GM18951 (cell line): Measurements from ENCODE around the gene SV2B.
"Not testable (repeated sequence)": the region's sequence is repeated elsewhere in the genome, so short reads cannot be mapped to it uniquely, and the experiment has no call there.

Experiments used
- POLR2A ChIP-seq: IDR thresholded peaks from 4 replicates; pipeline ENCODE4 v1.6.1; 2011; ENCODE audit warnings: mild to moderate bottlenecking; ENCODE audit not compliant: insufficient read length, insufficient read depth; ENCODE audit errors: extremely low read depth
- in situ Hi-C: fragments of 300-500 bp; cut with MboI; formaldehyde crosslinking; loops from one replicate; pipeline ENCODE4 v1.12.0; 2022; ENCODE audit warnings: low sequenced_read_pairs, mixed read lengths, inconsistent platforms; ENCODE audit not compliant: unreplicated experiment

Gene SV2B

GRCh38 chr15:91073768-91074167 lies 26.3 kb upstream of the SV2B start:
- in situ Hi-C loops = no loop called here

GRCh38 chr15:91075739-91076138 lies 24.3 kb upstream of the SV2B start:
- in situ Hi-C loops = no loop called here

More at GRCh38 chr15:91073768-91074167, 26.3 kb upstream of the SV2B start:
- TF ChIP-seq POLR2A = no peak

GRCh38 chr15:91077029-91077428 lies 23.0 kb upstream of the SV2B start:
- no peak for TF ChIP-seq POLR2A
- in situ Hi-C loops = no loop called here

More at GRCh38 chr15:91075739-91076138, 24.3 kb upstream of the SV2B start:
- TF ChIP-seq POLR2A = no peak

- in situ Hi-C loops = not testable (repeated sequence)
Measured at GRCh38 chr15:91093866-91094265, 6.2 kb upstream of the SV2B start.

GRCh38 chr15:91098451-91098850 lies 1.6 kb upstream of the SV2B start:
- TF ChIP-seq POLR2A = no peak
- in situ Hi-C loops = no loop called here

- in situ Hi-C loops = no loop called here
- no peak for TF ChIP-seq POLR2A
Measured at GRCh38 chr15:91099616-91099994, 452 bp upstream of the SV2B start.

GRCh38 chr15:91100814-91101607 lies 954 bp downstream of the SV2B start:
- in situ Hi-C loops = no loop called here
- no peak for TF ChIP-seq POLR2A

DNA sequence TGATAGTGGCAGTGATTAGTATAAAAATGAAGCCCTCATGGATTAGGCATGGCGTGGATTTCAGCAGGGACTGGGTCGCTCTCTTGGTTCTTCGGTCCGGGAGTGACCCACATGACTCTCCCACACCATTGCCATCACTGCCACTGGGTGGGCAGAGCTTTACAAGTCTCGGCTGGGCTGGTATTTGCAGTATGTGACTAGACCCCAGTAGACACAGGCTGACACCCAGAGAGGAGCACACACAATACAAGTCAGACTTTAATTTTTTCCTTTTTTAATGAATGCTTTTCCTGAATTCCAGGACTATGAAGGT lies 1.5 kb downstream of the SV2B start:
- in situ Hi-C loops = no loop called here
- no peak for TF ChIP-seq POLR2A

- in situ Hi-C loops = no loop called here
- TF ChIP-seq POLR2A = no peak
Measured at GRCh38 chr15:91102546-91103330, 2.7 kb downstream of the SV2B start.

- TF ChIP-seq POLR2A = no peak
- in situ Hi-C loops = no loop called here
Measured at GRCh38 chr15:91104111-91104510, 4.1 kb downstream of the SV2B start.

DNA sequence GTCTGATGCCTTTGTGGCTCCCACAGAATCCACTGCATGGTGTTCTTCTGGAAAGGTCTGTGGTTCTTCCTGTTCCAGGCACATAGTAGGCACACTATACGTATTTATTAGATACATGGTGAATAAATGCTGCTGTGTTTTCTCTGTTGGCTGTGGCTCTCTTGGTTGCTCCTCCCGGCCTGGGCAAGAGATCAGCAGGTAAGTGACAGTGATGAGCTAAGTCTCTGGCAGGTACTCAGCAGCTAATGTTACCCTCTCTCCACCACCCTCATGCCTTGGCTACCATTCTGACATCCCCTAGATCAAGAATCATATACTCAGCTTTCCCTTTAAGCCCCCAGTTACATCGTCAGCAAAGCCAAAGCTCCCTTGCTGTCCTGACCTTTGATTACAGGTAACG lies 8.4 kb downstream of the SV2B start:
- in situ Hi-C loops = no loop called here
- no peak for TF ChIP-seq POLR2A

GRCh38 chr15:91109885-91110284 lies 9.8 kb downstream of the SV2B start:
- in situ Hi-C loops = no loop called here

DNA sequence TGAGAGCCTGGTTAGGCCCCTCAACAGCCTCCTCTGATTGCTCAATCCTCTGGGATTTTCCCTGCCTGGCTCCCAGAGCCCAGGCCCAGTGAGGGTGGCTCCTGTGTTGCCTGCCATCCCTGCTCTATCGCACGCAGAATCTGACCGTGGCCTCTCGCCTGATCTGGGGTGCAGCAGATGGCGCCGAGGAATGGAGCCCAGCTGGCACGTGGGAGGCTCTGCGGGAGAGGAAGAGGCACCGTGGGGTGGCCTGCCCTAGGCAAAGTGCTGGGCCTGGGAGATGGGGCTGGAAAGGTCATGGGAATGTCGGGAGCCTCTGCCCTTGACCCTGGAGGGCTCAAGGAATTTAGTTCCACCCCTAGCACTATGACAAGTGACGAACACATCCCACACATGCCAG lies 10.3 kb downstream of the SV2B start:
- in situ Hi-C loops = no loop called here
- TF ChIP-seq POLR2A = no peak

More at GRCh38 chr15:91109885-91110284, 9.8 kb downstream of the SV2B start:
- no peak for TF ChIP-seq POLR2A

DNA sequence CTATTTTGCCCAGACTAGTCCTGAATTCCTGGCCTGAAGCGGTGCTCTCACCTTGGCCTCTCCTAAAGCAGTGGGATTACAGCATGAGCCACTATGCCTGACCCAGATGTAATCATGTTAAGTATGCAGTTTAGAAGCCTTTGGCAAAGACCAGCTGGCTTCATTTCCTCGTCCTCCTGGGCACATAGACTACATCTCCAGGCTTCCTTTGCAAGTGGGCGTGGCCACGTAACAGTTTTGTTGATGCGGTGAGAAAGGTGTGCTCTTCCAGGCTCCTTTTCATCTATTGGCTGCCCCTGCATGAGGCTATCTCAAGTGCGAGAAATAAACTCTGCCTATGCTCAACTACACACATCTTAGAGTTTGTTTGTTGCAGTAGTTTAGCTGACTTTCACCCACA lies 13.0 kb downstream of the SV2B start:
- in situ Hi-C loops = no loop called here
- TF ChIP-seq POLR2A = no peak
